H1 (cell line): ENCODE results near the gene NID1.

Experiments
- CTCF ChIP-seq, 3 experiments: IDR thresholded peaks; 1 replicate in 2 of 3; 2 replicates in 1 of 3; pipeline versions ENCODE4 v1.5.1 to v1.6.1; 2011; ENCODE audit warnings: low read length in 3 of 3, mild to moderate bottlenecking in 3 of 3, inconsistent platforms in 2 of 3, low read depth in 1 of 3, moderate library complexity in 1 of 3; ENCODE audit not compliant: insufficient read depth in 1 of 3; ENCODE audit errors: control extremely low read depth in 1 of 3
- EP300 ChIP-seq, 2 experiments: IDR thresholded peaks; 1 replicate in 1 of 2; 2 replicates in 1 of 2; pipeline ENCODE4 v1.6.1; 2011 to 2012; ENCODE audit warnings: low read depth in 2 of 2, low read length in 2 of 2, mild to moderate bottlenecking in 2 of 2, borderline replicate concordance in 1 of 2, inconsistent platforms in 1 of 2, moderate library complexity in 1 of 2
- EZH2 ChIP-seq: fragments of 200-600 bp; sonication (generic); IDR thresholded peaks from 2 replicates; pipeline ENCODE4 v1.7.1; 2012; ENCODE audit warnings: low read depth, mild to moderate bottlenecking, moderate library complexity, low read length, inconsistent platforms; ENCODE audit not compliant: severe bottlenecking
- POLR2A ChIP-seq, 2 experiments: IDR thresholded peaks; 1 replicate in 1 of 2; 2 replicates in 1 of 2; pipeline ENCODE4 v1.6.1; 2011; ENCODE audit warnings: low read depth in 2 of 2, low read length in 2 of 2, mild to moderate bottlenecking in 2 of 2; ENCODE audit errors: control extremely low read depth in 1 of 2
- POLR2AphosphoS5 ChIP-seq: IDR thresholded peaks from 2 replicates; pipeline ENCODE4 v1.6.1; 2011; ENCODE audit warnings: low read depth, low read length
- SP1 ChIP-seq: IDR thresholded peaks from 2 replicates; pipeline ENCODE4 v1.6.1; 2011; ENCODE audit warnings: low read depth, low read length
- TAF1 ChIP-seq: IDR thresholded peaks from 2 replicates; pipeline ENCODE4 v1.6.1; 2011; ENCODE audit warnings: mild to moderate bottlenecking, low read depth, low read length
- YY1 ChIP-seq: IDR thresholded peaks from 2 replicates; pipeline ENCODE4 v1.6.1; 2011; ENCODE audit warnings: low read depth, mild to moderate bottlenecking, low read length
- ZNF274 ChIP-seq: IDR thresholded peaks from 2 replicates; pipeline ENCODE4 v1.7.0; 2012; ENCODE audit warnings: low read length, borderline replicate concordance; ENCODE audit errors: extremely low read depth

DNA sequence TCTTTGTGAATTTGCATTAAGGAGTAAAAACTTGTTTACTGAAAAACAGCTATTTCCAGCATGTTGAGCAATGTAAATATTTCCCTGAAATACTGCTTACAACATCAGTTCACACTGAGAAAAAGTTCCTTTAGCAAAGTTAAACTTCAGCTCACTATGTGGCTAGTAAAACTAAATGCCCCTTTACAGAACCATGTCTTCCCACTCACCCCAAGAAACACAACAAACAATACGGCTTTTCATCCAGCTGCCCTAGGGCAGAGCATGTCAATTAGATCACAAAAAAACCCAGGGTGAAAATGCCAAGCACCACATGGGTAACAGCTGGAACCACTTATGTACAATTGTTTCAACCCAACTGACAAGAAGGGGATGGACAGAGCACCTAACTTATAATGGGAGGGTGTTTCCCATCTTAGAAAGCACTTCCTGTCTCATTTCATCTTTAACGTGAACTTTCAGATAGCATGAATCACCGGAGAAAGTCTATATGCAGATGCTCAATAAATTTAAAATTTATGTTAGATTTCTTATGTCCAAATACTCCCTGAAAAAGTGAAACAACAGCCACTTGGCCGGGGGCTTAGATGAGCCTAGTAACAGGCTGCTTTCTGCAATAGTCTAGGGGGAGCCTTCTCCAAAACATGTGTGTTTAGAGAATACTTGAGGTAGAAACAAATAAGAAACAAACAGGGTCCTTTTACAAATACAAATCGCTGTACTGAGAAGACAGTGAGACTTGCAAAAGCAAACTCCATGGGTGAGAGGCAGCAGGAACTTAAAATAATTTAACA, 6.6 kb downstream of the NID1 start:
- no peak for TF ChIP-seq CTCF (IDR thresholded peaks at IDR 0.05; ENCODE audit: control extremely low read depth in 1 of 3, insufficient read depth in 1 of 3, low read depth in 1 of 3, low read length in 3 of 3)
- TF ChIP-seq EZH2 = no peak
- TF ChIP-seq TAF1 = no peak
- no peak for TF ChIP-seq POLR2AphosphoS5
- TF ChIP-seq SP1 = no peak
- no peak for TF ChIP-seq ZNF274
- TF ChIP-seq EP300 (IDR thresholded peaks at IDR 0.05; ENCODE audit: borderline replicate concordance in 1 of 2, low read depth in 2 of 2, low read length in 2 of 2) = no peak
- TF ChIP-seq YY1 = no peak
- no peak for TF ChIP-seq POLR2A (IDR thresholded peaks at IDR 0.05; ENCODE audit: control extremely low read depth in 1 of 2, low read depth in 2 of 2, low read length in 2 of 2)
